SK-N-SH (cell line): Measurements from ENCODE around the gene LPCAT3. TPM values are rescaled to one million over a fixed set of nuclear protein-coding genes. Genes with fewer than 3 reads are reported as not detected.
"Not testable (repeated sequence)": the region's sequence is repeated elsewhere in the genome, so short reads cannot be mapped to it uniquely, and the experiment has no call there.

Source experiments
- CTCF ChIA-PET: fragments of 300-600, 350-600 bp; formaldehyde crosslinking; extraction: SDS; loops from one replicate; lab custom pipeline; 2021; lab: Yijun Ruan, JAX
- POLR2A ChIA-PET: fragments of 350-600 bp; sonication (Branson Sonifier 250); formaldehyde crosslinking; extraction: SDS; loops from one replicate; lab custom pipeline; 2020; ENCODE audit warnings: antibody characterized with exemption, inconsistent platforms; lab: Yijun Ruan, JAX
- DNase-seq: peaks from one replicate; pipeline ENCODE4 v3.0.0; 2012
- H2AFZ ChIP-seq: fragments of 200-600 bp; sonication (generic); 2 replicates; pipeline ENCODE4 v1.8.1; 2016; ENCODE audit warnings: antibody characterized with exemption, mild to moderate bottlenecking, low read depth
- H3F3A ChIP-seq: fragments of 200-600 bp; sonication (generic); replicated peaks from 2 replicates; pipeline ENCODE3; 2016; ENCODE audit warnings: antibody characterized with exemption, mild to moderate bottlenecking; ENCODE audit not compliant: insufficient read depth
- H3K27ac ChIP-seq, 2 experiments: fragments of 200-500 bp in 1 of 2; fragments of 200-600 bp in 1 of 2; sonication (Bioruptor generic) in 1 of 2; sonication (generic), shearing (Covaris generic) in 1 of 2; 2 replicates each; pipeline versions ENCODE4 v1.5.1 to v1.6.1; 2014 to 2016; ENCODE audit warnings: low read depth in 2 of 2, inconsistent platforms in 1 of 2, low read length in 1 of 2, mild to moderate bottlenecking in 1 of 2, mixed read lengths in 1 of 2
- H3K27me3 ChIP-seq: fragments of 200-600 bp; sonication (generic), shearing (Covaris generic); 2 replicates; pipeline ENCODE4 v1.6.1; 2016; ENCODE audit warnings: mixed run types; ENCODE audit not compliant: insufficient read depth
- H3K36me3 ChIP-seq, 2 experiments: fragments of 200-500 bp in 1 of 2; fragments of 200-600 bp in 1 of 2; sonication (Bioruptor generic) in 1 of 2; sonication (generic) in 1 of 2; replicated peaks in 1 of 2; 2 replicates each; pipeline versions ENCODE3 to v1.5.1; 2014 to 2016; ENCODE audit warnings: low read length in 1 of 2, mild to moderate bottlenecking in 1 of 2; ENCODE audit not compliant: insufficient read depth in 2 of 2, control insufficient read depth in 1 of 2
- H3K4me1 ChIP-seq, 2 experiments: fragments of 200-500 bp in 1 of 2; fragments of 200-600 bp in 1 of 2; sonication (Bioruptor generic) in 1 of 2; sonication (generic), shearing (Covaris generic) in 1 of 2; 2 replicates each; pipeline versions ENCODE4 v1.5.1 to v1.6.1; 2014 to 2016; ENCODE audit warnings: low read depth in 1 of 2, low read length in 1 of 2, mixed run types in 1 of 2; ENCODE audit not compliant: insufficient read depth in 2 of 2, control insufficient read depth in 1 of 2
- H3K4me2 ChIP-seq: fragments of 200-600 bp; sonication (generic), shearing (Covaris generic); 2 replicates; pipeline ENCODE4 v1.6.1; 2017; ENCODE audit warnings: mixed run types
- H3K4me3 ChIP-seq, 2 experiments: fragments of 200-500 bp in 1 of 2; fragments of 200-600 bp in 1 of 2; sonication (Bioruptor generic) in 1 of 2; sonication (generic), shearing (Covaris generic) in 1 of 2; 2 replicates each; pipeline versions ENCODE4 v1.5.1 to v1.8.1; 2014 to 2016; ENCODE audit warnings: low read depth in 2 of 2, inconsistent platforms in 1 of 2, low read length in 1 of 2, mild to moderate bottlenecking in 1 of 2, mixed read lengths in 1 of 2, moderate library complexity in 1 of 2
- H3K79me2 ChIP-seq: fragments of 200-600 bp; sonication (generic); 2 replicates; pipeline ENCODE4 v1.8.1; 2017; ENCODE audit warnings: mild to moderate bottlenecking; ENCODE audit not compliant: insufficient read depth
- H3K9ac ChIP-seq: fragments of 200-600 bp; sonication (generic); 2 replicates; pipeline ENCODE4 v1.6.1; 2017; ENCODE audit warnings: mixed run types
- H3K9me2 ChIP-seq: fragments of 200-600 bp; sonication (generic); 2 replicates; pipeline ENCODE4 v1.6.1; 2017; ENCODE audit warnings: mixed run types
- H3K9me3 ChIP-seq: fragments of 200-600 bp; sonication (generic); 2 replicates; pipeline ENCODE4 v1.6.1; 2017; ENCODE audit warnings: mixed run types, mild to moderate bottlenecking, moderate library complexity
- H4K20me1 ChIP-seq: fragments of 200-600 bp; sonication (generic); 2 replicates; pipeline ENCODE4 v1.6.1; 2017; ENCODE audit warnings: mild to moderate bottlenecking, mixed run types; ENCODE audit not compliant: insufficient read depth
- CHD2 ChIP-seq: fragments of 150-350 bp; IDR thresholded peaks from 2 replicates; pipeline ENCODE4 v1.6.1; 2018; ENCODE audit warnings: low read length; ENCODE audit not compliant: partially characterized antibody
- EZH2phosphoT487 ChIP-seq: fragments of 200-600 bp; sonication (generic); IDR thresholded peaks from 2 replicates; pipeline ENCODE4 v1.6.1; 2017; ENCODE audit warnings: low read depth, mixed run types, mild to moderate bottlenecking, antibody characterized with exemption, moderate library complexity, borderline replicate concordance
- FOSL2 ChIP-seq: IDR thresholded peaks from 2 replicates; pipeline ENCODE4 v1.4.0; 2012; ENCODE audit warnings: low read depth, mild to moderate bottlenecking, moderate library complexity, borderline replicate concordance
- GABPA ChIP-seq: IDR thresholded peaks from 2 replicates; pipeline ENCODE4 v1.4.0; 2012; ENCODE audit warnings: low read depth, mild to moderate bottlenecking
- JUND ChIP-seq: IDR thresholded peaks from 2 replicates; pipeline ENCODE4 v1.4.0; 2012
- NFIC ChIP-seq: IDR thresholded peaks from 2 replicates; pipeline ENCODE4 v1.4.0; 2012; ENCODE audit warnings: borderline replicate concordance
- NRF1 ChIP-seq: IDR thresholded peaks from 2 replicates; pipeline ENCODE4 v1.6.1; 2012; ENCODE audit warnings: low read depth, mild to moderate bottlenecking, low read length
- RAD21 ChIP-seq: IDR thresholded peaks from 2 replicates; pipeline ENCODE4 v1.6.1; 2012; ENCODE audit warnings: mild to moderate bottlenecking, low read length
- TAF1 ChIP-seq: IDR thresholded peaks from 2 replicates; pipeline ENCODE4 v1.6.1; 2012; ENCODE audit warnings: low read depth, mild to moderate bottlenecking, low read length, moderate library complexity, borderline replicate concordance
- TCF12 ChIP-seq: IDR thresholded peaks from 2 replicates; pipeline ENCODE4 v1.4.0; 2012
- YY1 ChIP-seq: IDR thresholded peaks from 2 replicates; pipeline ENCODE4 v1.4.0; 2012; ENCODE audit warnings: low read depth, mild to moderate bottlenecking
- WGBS: methylation state at CpG from one replicate; pipeline ENCODE4 v1.1.6; 2017; ENCODE audit warnings: low lambda C conversion rate; 5-methylcytosine and 5-hydroxymethylcytosine counted together
- polyA plus RNA-seq, 3 experiments: library from polyadenylated mRNA; depleted of rRNA; stranded (reverse); fragments of >200 nt; gene quantifications; 2 replicates each; pipeline ENCODE4 v1.2.3, GENCODE V29; 2012
- TF ChIP-seq, protein P1 (sequence below): IDR thresholded peaks from 2 replicates; pipeline ENCODE4 v1.4.0; 2012; ENCODE audit warnings: low read depth, borderline replicate concordance
- TF ChIP-seq, protein P2 (sequence below): fragments of 150-350 bp; IDR thresholded peaks from 2 replicates; pipeline ENCODE4 v1.6.1; 2016; ENCODE audit warnings: mild to moderate bottlenecking, low read depth, low read length
- TF ChIP-seq, protein P3 (sequence below): fragments of 200-600 bp; sonication (generic); IDR thresholded peaks from 2 replicates; pipeline ENCODE4 v1.6.1; 2017; ENCODE audit warnings: antibody characterized with exemption, mild to moderate bottlenecking, moderate library complexity

Gene LPCAT3
- polyA plus RNA-seq, 1 of the 3 experiments (the other 2 are of a cell fraction) = 23.8 TPM

DNA sequence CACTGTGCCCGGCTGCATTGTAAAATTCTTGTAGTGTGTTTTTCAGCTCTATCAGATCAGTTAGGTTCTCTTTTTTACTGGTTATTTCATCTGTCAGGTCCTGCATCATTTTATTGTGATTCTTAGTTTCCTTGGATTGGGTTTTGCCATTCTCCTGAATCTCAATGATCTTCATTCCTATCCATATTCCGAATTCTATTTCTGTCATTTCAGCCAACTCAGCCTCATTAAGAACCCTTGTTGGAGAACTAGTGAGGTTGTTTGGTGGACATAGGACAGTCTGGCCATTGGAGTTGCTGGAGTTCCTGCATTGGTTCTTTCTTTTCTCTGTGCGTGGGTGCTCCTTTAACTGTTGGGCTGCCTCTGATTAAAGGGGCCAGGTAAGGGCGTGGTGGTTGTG, 36.6 kb upstream of the LPCAT3 start:
- H3K36me3 ChIP-seq = no peaks in the 10 kb centered on the region
- peaks cover 40% of the 10 kb centered on the region for H3K27me3 ChIP-seq
- H3K4me3 ChIP-seq = no peak overlapping the region
- H3K27ac ChIP-seq = no peak overlapping the region
- no peak overlapping the region for H3K9ac ChIP-seq
- no peak for DNase-seq
- TF ChIP-seq TCF12 (no peak), GABPA (no peak), TAF1 (no peak)
- TF ChIP-seq, protein P1, sequence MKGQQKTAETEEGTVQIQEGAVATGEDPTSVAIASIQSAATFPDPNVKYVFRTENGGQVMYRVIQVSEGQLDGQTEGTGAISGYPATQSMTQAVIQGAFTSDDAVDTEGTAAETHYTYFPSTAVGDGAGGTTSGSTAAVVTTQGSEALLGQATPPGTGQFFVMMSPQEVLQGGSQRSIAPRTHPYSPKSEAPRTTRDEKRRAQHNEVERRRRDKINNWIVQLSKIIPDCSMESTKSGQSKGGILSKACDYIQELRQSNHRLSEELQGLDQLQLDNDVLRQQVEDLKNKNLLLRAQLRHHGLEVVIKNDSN = no peak
- TF ChIP-seq, all 33 proteins: peak for 0
- WGBS = 12% methylated on average over 4 of the region's 4 CpGs
- CTCF ChIA-PET = interaction anchor here (0.8 to 1.8 kb wide), 3 partner anchors 10 to 58 kb away, joined by 3 to 5 read pairs (median 3); no protein-coding TSS in a partner anchor
- Histone ChIP-seq H4K20me1 (no peaks in the 10 kb centered on the region), H3K9me3 (no peaks in the 10 kb centered on the region), H3K4me1 (no peaks in the 10 kb centered on the region), H2AFZ (no peak overlapping the region), H3F3A (no peaks in the 10 kb centered on the region), H3K79me2 (no peaks in the 10 kb centered on the region), H3K9me2 (no peaks in the 10 kb centered on the region), H3K4me2 (no peak overlapping the region)
- POLR2A ChIA-PET = no interaction called here

DNA sequence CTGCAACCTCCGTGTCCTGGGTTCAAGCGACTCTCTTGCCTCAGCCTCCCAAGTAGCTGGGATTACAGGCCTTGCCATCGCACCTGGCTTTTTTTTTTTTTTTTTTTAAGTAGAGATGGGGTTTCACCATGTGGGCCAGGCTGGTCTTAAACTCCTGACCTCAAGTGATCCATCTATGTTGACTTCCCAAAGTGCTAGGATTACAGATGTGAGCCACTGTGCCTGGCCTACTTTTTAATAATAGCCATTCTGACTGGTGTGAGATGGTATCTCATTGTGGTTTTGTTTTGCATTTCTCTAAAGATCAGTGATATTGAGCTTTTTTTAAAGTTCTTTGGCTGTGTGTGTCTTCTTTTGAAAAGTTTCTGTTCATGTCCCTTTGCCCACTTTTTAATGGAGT, 31.7 kb upstream of the LPCAT3 start:
- POLR2A ChIA-PET = not testable (repeated sequence)

DNA sequence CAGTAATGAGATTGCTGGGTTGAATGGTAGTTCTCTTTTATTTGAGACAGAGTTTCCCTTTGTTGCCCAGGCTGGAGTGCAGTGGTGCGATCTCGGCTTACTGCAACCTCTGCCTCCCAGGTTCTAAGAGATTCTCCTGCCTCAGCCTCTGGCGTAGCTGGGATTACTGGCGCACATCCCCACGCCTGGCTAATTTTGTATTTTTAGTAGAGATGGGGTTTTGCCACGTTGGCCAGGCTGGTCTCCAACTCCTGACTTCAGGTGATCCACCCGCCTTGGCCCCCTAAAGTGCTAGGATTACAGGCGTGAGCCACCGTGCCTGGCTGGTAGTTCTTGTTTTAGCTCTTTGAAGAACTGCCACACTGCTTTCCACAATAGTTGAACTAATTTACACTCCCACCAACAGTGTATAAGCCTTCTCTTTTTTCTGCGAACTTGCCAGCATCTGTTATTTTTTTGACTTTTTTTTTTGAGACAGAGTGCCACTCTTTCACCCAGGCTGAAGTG, 31.2 kb upstream of the LPCAT3 start:
- H3K79me2 ChIP-seq, H4K20me1 ChIP-seq, H2AFZ ChIP-seq, POLR2A ChIA-PET, H3K4me2 ChIP-seq, H3K4me1 ChIP-seq, H3K9me2 ChIP-seq, H3K9me3 ChIP-seq, H3K4me3 ChIP-seq, DNase-seq, H3K36me3 ChIP-seq, H3K27ac ChIP-seq, H3K9ac ChIP-seq, H3F3A ChIP-seq: not testable (repeated sequence)
- 65% methylated on average over 10 of the region's 10 CpGs for WGBS
- H3K27me3 ChIP-seq = peaks cover 12% of the 10 kb centered on the region
- CTCF ChIA-PET = interaction anchor here (1.2 to 1.7 kb wide), 3 partner anchors 42 to 64 kb away, joined by 4 read pairs; no protein-coding TSS in a partner anchor

More for the DNA sequence above, 31.7 kb upstream of the LPCAT3 start:
- H3K9me3 ChIP-seq, H2AFZ ChIP-seq, H3K4me3 ChIP-seq, H3K79me2 ChIP-seq, H3K4me2 ChIP-seq, H3K36me3 ChIP-seq, H3K9me2 ChIP-seq, H3K4me1 ChIP-seq, H4K20me1 ChIP-seq, H3K27ac ChIP-seq, H3K9ac ChIP-seq, H3F3A ChIP-seq, DNase-seq: not testable (repeated sequence)
- CTCF ChIA-PET = interaction anchor here (1.7 kb wide), 1 partner anchor 43 kb away, joined by 4 read pairs; no protein-coding TSS in a partner anchor
- H3K27me3 ChIP-seq = peaks cover 16% of the 10 kb centered on the region
- 49% methylated on average over 3 of the region's 3 CpGs for WGBS

DNA sequence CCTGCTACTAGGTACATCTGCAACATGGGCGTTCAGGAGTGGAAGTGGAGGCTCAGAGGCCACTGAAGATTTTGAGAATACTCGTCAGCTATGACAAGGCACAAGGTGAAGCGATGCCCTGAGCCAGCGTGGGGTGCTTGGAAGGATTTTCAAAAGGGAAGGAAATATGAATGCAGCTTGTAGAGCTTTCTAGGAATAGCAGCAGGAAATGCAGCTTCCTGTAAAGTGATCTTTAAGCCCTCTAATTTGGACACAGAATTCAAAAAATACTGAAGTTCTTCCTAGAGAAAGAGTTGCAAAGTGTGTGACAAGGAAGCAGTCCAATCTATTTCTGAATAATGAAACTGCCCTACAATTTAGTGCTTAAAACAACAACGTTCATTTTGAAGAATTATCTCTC, 29.0 kb upstream of the LPCAT3 start:
- H3K27ac ChIP-seq = no peak overlapping the region
- POLR2A ChIA-PET = no interaction called here
- no peaks in the 10 kb centered on the region for H3K79me2 ChIP-seq
- H3K4me2 ChIP-seq = no peak overlapping the region
- H3K9me2 ChIP-seq = no peaks in the 10 kb centered on the region
- DNase-seq = no peak
- no peaks in the 10 kb centered on the region for H3F3A ChIP-seq
- no peaks in the 10 kb centered on the region for H3K4me1 ChIP-seq
- H3K36me3 ChIP-seq = no peaks in the 10 kb centered on the region
- H4K20me1 ChIP-seq = no peaks in the 10 kb centered on the region
- no peak overlapping the region for H3K4me3 ChIP-seq
- CTCF ChIA-PET = no interaction called here
- WGBS = 65% methylated on average over 5 of the region's 5 CpGs
- H3K9ac ChIP-seq = no peak overlapping the region
- no peaks in the 10 kb centered on the region for H3K9me3 ChIP-seq
- no peaks in the 10 kb centered on the region for H3K27me3 ChIP-seq
- no peak overlapping the region for H2AFZ ChIP-seq
- no peak for TF ChIP-seq NRF1
- TF ChIP-seq, protein P2, sequence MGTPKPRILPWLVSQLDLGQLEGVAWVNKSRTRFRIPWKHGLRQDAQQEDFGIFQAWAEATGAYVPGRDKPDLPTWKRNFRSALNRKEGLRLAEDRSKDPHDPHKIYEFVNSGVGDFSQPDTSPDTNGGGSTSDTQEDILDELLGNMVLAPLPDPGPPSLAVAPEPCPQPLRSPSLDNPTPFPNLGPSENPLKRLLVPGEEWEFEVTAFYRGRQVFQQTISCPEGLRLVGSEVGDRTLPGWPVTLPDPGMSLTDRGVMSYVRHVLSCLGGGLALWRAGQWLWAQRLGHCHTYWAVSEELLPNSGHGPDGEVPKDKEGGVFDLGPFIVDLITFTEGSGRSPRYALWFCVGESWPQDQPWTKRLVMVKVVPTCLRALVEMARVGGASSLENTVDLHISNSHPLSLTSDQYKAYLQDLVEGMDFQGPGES = no peak
- TF ChIP-seq YY1 = no peak
- TF ChIP-seq CHD2 = no peak
- no peak for TF ChIP-seq FOSL2
- TF ChIP-seq NFIC = no peak
- TF ChIP-seq, protein P3, sequence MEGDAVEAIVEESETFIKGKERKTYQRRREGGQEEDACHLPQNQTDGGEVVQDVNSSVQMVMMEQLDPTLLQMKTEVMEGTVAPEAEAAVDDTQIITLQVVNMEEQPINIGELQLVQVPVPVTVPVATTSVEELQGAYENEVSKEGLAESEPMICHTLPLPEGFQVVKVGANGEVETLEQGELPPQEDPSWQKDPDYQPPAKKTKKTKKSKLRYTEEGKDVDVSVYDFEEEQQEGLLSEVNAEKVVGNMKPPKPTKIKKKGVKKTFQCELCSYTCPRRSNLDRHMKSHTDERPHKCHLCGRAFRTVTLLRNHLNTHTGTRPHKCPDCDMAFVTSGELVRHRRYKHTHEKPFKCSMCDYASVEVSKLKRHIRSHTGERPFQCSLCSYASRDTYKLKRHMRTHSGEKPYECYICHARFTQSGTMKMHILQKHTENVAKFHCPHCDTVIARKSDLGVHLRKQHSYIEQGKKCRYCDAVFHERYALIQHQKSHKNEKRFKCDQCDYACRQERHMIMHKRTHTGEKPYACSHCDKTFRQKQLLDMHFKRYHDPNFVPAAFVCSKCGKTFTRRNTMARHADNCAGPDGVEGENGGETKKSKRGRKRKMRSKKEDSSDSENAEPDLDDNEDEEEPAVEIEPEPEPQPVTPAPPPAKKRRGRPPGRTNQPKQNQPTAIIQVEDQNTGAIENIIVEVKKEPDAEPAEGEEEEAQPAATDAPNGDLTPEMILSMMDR = no peak
- no peak for TF ChIP-seq JUND
- no peak for TF ChIP-seq GABPA
- TF ChIP-seq RAD21 = no peak
- TF ChIP-seq EZH2phosphoT487 = no peak
